T-helper 2 cell treated with Interferon-gamma antibody and Interleukin-4, amounts not matched to agents 5 μg/mL and 100 μg/mL, for 36 hours (primary cell): ENCODE data around the gene LTBP3.

Source experiments
- DNase-seq: peaks from one replicate; pipeline ENCODE4 v3.0.0; 2021; ENCODE audit warnings: low spot score
- H3K27ac Mint-ChIP-seq: one replicate; pipeline ENCODE4 v1.8.0; 2021; ENCODE audit warnings: mild to moderate bottlenecking, mixed read lengths
- H3K27me3 Mint-ChIP-seq: one replicate; pipeline ENCODE4 v1.8.0; 2021; ENCODE audit warnings: low read depth, mixed read lengths
- H3K36me3 Mint-ChIP-seq: one replicate; pipeline ENCODE4 v1.8.0; 2021; ENCODE audit warnings: low read depth, mixed read lengths
- H3K4me1 Mint-ChIP-seq: one replicate; pipeline ENCODE4 v1.8.0; 2021; ENCODE audit warnings: low read depth, mixed read lengths
- H3K4me3 Mint-ChIP-seq: one replicate; pipeline ENCODE4 v1.8.0; 2022; ENCODE audit warnings: mild to moderate bottlenecking, moderate library complexity, mixed read lengths
- H3K9me3 Mint-ChIP-seq: one replicate; pipeline ENCODE4 v1.8.0; 2021; ENCODE audit warnings: mixed read lengths

Gene LTBP3

GRCh38 chr11:65502555-65503367 is 55.4 kb downstream of the LTBP3 start:
- H3K4me1 Mint-ChIP-seq, result peaks cover 46% of the 10 kb centered on the region
- DNase-seq, result no peak
- no peaks in the 10 kb centered on the region for H3K36me3 Mint-ChIP-seq
- peaks cover 5% of the 10 kb centered on the region for H3K27me3 Mint-ChIP-seq
- no peak overlapping the region for H3K4me3 Mint-ChIP-seq
- H3K27ac Mint-ChIP-seq, result no peak overlapping the region
- no peaks in the 10 kb centered on the region for H3K9me3 Mint-ChIP-seq

- Mint-ChIP-seq H3K4me3 (no peak overlapping the region), H3K27ac (no peak overlapping the region), H3K36me3 (no peaks in the 10 kb centered on the region), H3K4me1 (peaks cover 41% of the 10 kb centered on the region), H3K9me3 (no peaks in the 10 kb centered on the region), H3K27me3 (peaks cover 5% of the 10 kb centered on the region)
- DNase-seq, result no peak
Observed at GRCh38 chr11:65502274-65502554, 55.9 kb downstream of the LTBP3 start.

DNA sequence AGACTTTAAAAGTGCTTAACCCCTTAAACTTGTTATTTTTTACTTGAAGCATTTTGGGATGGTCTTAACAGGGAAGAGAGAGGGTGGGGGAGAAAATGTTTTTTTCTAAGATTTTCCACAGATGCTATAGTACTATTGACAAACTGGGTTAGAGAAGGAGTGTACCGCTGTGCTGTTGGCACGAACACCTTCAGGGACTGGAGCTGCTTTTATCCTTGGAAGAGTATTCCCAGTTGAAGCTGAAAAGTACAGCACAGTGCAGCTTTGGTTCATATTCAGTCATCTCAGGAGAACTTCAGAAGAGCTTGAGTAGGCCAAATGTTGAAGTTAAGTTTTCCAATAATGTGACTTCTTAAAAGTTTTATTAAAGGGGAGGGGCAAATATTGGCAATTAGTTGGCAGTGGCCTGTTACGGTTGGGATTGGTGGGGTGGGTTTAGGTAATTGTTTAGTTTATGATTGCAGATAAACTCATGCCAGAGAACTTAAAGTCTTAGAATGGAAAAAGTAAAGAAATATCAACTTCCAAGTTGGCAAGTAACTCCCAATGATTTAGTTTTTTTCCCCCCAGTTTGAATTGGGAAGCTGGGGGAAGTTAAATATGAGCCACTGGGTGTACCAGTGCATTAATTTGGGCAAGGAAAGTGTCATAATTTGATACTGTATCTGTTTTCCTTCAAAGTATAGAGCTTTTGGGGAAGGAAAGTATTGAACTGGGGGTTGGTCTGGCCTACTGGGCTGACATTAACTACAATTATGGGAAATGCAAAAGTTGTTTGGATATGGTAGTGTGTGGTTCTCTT is 56.5 kb downstream of the LTBP3 start:
- no peaks in the 10 kb centered on the region for H3K9me3 Mint-ChIP-seq
- peaks cover 5% of the 10 kb centered on the region for H3K27me3 Mint-ChIP-seq
- peaks cover 40% of the 10 kb centered on the region for H3K4me1 Mint-ChIP-seq
- H3K4me3 Mint-ChIP-seq, result no peak overlapping the region
- DNase-seq, result no peak
- H3K36me3 Mint-ChIP-seq, result no peaks in the 10 kb centered on the region
- H3K27ac Mint-ChIP-seq, result no peak overlapping the region

GRCh38 chr11:65501186-65501471 is 57.0 kb downstream of the LTBP3 start:
- Mint-ChIP-seq H3K4me1 (peaks cover 39% of the 10 kb centered on the region), H3K27me3 (peaks cover 5% of the 10 kb centered on the region), H3K4me3 (no peak overlapping the region), H3K9me3 (no peaks in the 10 kb centered on the region), H3K27ac (no peak overlapping the region), H3K36me3 (no peaks in the 10 kb centered on the region)
- no peak for DNase-seq

DNA sequence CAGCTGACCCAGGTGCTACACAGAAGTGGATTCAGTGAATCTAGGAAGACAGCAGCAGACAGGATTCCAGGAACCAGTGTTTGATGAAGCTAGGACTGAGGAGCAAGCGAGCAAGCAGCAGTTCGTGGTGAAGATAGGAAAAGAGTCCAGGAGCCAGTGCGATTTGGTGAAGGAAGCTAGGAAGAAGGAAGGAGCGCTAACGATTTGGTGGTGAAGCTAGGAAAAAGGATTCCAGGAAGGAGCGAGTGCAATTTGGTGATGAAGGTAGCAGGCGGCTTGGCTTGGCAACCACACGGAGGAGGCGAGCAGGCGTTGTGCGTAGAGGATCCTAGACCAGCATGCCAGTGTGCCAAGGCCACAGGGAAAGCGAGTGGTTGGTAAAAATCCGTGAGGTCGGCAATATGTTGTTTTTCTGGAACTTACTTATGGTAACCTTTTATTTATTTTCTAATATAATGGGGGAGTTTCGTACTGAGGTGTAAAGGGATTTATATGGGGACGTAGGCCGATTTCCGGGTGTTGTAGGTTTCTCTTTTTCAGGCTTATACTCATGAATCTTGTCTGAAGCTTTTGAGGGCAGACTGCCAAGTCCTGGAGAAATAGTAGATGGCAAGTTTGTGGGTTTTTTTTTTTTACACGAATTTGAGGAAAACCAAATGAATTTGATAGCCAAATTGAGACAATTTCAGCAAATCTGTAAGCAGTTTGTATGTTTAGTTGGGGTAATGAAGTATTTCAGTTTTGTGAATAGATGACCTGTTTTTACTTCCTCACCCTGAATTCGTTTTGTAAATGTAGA is 57.6 kb downstream of the LTBP3 start:
- peak; percentile 45 for DNase-seq
- Mint-ChIP-seq H3K36me3 (no peaks in the 10 kb centered on the region), H3K4me1 (peaks cover 35% of the 10 kb centered on the region)

DNA sequence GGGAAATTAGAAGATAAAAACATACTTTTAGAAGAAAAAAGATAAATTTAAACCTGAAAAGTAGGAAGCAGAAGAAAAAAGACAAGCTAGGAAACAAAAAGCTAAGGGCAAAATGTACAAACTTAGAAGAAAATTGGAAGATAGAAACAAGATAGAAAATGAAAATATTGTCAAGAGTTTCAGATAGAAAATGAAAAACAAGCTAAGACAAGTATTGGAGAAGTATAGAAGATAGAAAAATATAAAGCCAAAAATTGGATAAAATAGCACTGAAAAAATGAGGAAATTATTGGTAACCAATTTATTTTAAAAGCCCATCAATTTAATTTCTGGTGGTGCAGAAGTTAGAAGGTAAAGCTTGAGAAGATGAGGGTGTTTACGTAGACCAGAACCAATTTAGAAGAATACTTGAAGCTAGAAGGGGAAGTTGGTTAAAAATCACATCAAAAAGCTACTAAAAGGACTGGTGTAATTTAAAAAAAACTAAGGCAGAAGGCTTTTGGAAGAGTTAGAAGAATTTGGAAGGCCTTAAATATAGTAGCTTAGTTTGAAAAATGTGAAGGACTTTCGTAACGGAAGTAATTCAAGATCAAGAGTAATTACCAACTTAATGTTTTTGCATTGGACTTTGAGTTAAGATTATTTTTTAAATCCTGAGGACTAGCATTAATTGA is 58.3 kb downstream of the LTBP3 start:
- H3K36me3 Mint-ChIP-seq, result no peaks in the 10 kb centered on the region
- H3K4me1 Mint-ChIP-seq, result peaks cover 30% of the 10 kb centered on the region
- H3K4me3 Mint-ChIP-seq, result no peak overlapping the region
- H3K27me3 Mint-ChIP-seq, result peaks cover 5% of the 10 kb centered on the region
- H3K27ac Mint-ChIP-seq, result no peak overlapping the region
- DNase-seq, result no peak
- H3K9me3 Mint-ChIP-seq, result no peaks in the 10 kb centered on the region

More for the DNA sequence above, 57.6 kb downstream of the LTBP3 start:
- Mint-ChIP-seq H3K4me3 (no peak overlapping the region), H3K27me3 (peaks cover 5% of the 10 kb centered on the region), H3K9me3 (no peaks in the 10 kb centered on the region), H3K27ac (no peak overlapping the region)

DNA sequence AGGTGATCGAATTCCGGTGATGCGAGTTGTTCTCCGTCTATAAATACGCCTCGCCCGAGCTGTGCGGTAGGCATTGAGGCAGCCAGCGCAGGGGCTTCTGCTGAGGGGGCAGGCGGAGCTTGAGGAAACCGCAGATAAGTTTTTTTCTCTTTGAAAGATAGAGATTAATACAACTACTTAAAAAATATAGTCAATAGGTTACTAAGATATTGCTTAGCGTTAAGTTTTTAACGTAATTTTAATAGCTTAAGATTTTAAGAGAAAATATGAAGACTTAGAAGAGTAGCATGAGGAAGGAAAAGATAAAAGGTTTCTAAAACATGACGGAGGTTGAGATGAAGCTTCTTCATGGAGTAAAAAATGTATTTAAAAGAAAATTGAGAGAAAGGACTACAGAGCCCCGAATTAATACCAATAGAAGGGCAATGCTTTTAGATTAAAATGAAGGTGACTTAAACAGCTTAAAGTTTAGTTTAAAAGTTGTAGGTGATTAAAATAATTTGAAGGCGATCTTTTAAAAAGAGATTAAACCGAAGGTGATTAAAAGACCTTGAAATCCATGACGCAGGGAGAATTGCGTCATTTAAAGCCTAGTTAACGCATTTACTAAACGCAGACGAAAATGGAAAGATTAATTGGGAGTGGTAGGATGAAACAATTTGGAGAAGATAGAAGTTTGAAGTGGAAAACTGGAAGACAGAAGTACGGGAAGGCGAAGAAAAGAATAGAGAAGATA is 59.0 kb downstream of the LTBP3 start, which contains the start of gene MALAT1:
Gene MALAT1 (plus strand): TSS at position 69 of the 736 bp plus-strand sequence.
- Mint-ChIP-seq H3K9me3 (no peaks in the 10 kb centered on the region), H3K27me3 (peaks cover 5% of the 10 kb centered on the region), H3K4me3 (no peak within 1 kb of the TSS), H3K36me3 (no peaks in the 10 kb centered on the region), H3K4me1 (peaks cover 29% of the 10 kb centered on the region), H3K27ac (no peak within 1 kb of the TSS)
- peak; percentile 91 for DNase-seq

GRCh38 chr11:65498727-65498976 is 59.5 kb downstream of the LTBP3 start:
- H3K27me3 Mint-ChIP-seq, result peaks cover 5% of the 10 kb centered on the region
- DNase-seq, result no peak
- H3K27ac Mint-ChIP-seq, result no peak overlapping the region
- no peak overlapping the region for H3K4me3 Mint-ChIP-seq
- no peaks in the 10 kb centered on the region for H3K9me3 Mint-ChIP-seq
- H3K4me1 Mint-ChIP-seq, result peaks cover 32% of the 10 kb centered on the region
- no peaks in the 10 kb centered on the region for H3K36me3 Mint-ChIP-seq

- Mint-ChIP-seq H3K4me3 (no peak overlapping the region), H3K27me3 (peaks cover 3% of the 10 kb centered on the region), H3K27ac (no peak overlapping the region), H3K36me3 (no peaks in the 10 kb centered on the region), H3K4me1 (peaks cover 34% of the 10 kb centered on the region), H3K9me3 (no peaks in the 10 kb centered on the region)
- peak; percentile 55 for DNase-seq
Observed at GRCh38 chr11:65498042-65498726, 60.0 kb downstream of the LTBP3 start.

DNA sequence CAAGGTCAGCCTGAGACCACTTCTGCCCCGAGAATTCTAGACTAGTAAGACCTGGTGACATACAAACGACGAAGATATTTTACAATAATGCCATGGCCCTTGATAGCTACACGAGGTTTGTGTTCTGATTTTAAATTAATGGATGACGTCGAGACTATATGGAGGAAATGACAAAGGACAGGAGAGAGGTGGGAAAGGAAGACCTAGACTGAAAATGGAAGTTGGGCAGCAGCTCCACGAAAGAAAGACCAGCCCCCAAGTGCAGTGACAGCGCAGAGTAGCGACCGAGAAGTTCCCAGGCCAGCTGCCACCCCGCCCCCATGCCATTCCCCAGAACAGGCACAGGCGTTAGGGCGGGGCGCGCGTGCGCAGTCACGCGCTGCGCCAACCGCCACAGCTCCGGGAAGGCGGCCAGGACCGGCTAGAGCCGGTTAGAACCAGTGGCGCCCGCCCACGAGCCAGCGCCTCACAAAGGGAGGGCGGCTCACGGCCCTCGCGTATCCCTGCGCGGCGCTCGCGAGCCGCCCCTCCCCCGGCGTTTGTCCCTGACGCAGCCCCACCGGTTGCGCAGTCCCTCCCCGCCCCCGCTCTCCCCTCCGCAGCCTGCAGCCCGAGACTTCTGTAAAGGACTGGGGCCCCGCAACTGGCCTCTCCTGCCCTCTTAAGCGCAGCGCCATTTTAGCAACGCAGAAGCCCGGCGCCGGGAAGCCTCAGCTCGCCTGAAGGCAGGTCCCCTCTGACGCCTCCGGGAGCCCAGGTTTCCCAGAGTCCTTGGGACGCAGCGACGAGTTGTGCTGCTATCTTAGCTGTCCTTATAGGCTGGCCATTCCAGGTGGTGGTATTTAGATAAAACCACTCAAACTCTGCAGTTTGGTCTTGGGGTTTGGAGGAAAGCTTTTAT is 60.8 kb downstream of the LTBP3 start:
- Mint-ChIP-seq H3K9me3 (no peaks in the 10 kb centered on the region), H3K4me1 (peaks cover 37% of the 10 kb centered on the region), H3K27me3 (peaks cover 3% of the 10 kb centered on the region), H3K4me3 (no peak overlapping the region), H3K36me3 (no peaks in the 10 kb centered on the region), H3K27ac (no peak overlapping the region)
- DNase-seq, result peak; percentile 100

GRCh38 chr11:65496304-65497140 is 61.6 kb downstream of the LTBP3 start:
- peaks cover 3% of the 10 kb centered on the region for H3K27me3 Mint-ChIP-seq
- H3K27ac Mint-ChIP-seq, result no peak overlapping the region
- no peaks in the 10 kb centered on the region for H3K9me3 Mint-ChIP-seq
- DNase-seq, result peak; percentile 30
- peaks cover 40% of the 10 kb centered on the region for H3K4me1 Mint-ChIP-seq
- H3K4me3 Mint-ChIP-seq, result no peak overlapping the region
- no peaks in the 10 kb centered on the region for H3K36me3 Mint-ChIP-seq
